Hematopoietic multipotent progenitor cell treated with erythropoietin and hydrocortisone succinate and interleukin-3 and kit ligand, for 4 days (in vitro differentiated cells): ENCODE measurements around the gene PCNP.
"Not testable (repeated sequence)": the region's sequence is repeated elsewhere in the genome, so short reads cannot be mapped to it uniquely, and the experiment has no call there.

Experiments used
- DNase-seq: peaks from one replicate; pipeline ENCODE4 v3.0.0-alpha.2; 2015

PCNP gene

DNA sequence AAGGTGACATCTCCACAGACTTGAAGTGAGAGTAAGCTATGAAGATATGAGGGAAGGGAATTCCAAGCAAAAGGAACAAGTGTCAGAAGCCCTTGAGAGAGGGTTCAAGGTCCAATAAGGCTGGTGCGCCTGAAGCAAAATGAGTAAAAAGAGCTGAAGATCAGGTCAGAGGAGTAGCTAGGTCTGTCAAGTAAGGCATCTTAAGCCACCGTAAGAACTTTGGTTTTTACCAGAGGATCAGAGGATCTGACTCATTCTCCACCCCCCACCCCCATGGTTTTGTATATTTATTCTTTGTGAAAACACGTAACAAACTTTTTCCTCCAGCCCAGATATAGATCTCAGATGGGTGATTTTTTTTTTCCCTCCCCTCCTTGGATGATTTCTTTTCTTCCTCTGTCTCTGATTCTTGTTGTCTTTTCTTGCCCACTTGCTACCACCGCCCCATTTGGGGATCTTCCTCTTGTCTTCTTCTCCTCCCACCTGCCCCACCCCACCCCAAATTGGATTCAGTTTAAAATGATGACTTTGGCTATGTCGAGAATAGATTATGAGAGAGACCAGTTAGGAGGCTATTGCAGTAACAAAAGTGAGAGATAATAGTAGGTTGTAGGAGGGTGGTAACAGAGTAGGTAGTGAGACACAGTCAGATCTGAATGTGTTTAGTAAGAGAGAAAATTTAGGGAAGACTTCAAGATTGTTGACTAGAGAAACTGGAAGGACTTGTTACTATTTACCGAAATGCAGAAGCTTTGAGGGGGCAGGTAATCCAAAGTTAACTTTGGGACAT lies 6.3 kb upstream of the PCNP start:
- DNase-seq, result no peak

DNA sequence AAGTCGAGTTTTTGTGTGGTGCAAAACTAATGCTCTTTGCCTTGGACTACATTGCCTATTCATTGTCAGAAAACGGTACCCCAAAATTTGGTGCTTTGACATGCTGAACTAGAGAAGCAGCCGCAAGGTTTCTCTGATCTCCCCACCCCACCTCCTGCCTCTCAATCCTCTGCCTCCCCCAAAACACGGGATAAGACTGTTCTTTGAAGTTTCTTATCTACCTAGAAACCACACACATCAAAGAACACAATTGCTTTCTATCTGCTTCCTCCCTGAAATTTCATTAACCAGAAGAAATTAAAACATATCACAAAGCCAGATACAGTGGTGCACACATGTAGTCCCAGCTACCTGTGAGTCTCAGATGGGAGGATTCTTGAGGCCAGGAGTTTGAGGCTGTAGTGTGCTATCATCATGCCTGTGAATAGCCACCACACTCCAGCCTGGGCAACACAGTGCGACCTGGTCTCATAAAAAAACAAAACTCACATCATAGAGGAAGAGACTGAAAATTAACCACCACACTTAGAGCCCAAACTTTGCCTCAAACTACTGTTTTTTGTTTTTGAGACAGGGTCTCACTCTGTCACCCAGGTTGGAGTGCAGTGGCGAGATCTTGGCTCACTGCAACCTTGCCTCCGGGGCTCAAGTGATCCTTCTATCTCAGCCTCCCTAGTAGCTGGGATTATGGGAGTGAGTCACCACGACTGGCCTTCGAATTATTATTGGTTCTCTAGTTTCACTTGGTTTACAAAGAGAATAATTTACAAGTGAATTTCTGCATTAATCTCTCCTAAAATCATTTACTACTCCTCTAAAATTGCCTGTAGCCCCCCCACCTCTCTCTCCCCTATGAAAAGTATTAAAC lies 2.7 kb upstream of the PCNP start:
- no peak for DNase-seq

DNA sequence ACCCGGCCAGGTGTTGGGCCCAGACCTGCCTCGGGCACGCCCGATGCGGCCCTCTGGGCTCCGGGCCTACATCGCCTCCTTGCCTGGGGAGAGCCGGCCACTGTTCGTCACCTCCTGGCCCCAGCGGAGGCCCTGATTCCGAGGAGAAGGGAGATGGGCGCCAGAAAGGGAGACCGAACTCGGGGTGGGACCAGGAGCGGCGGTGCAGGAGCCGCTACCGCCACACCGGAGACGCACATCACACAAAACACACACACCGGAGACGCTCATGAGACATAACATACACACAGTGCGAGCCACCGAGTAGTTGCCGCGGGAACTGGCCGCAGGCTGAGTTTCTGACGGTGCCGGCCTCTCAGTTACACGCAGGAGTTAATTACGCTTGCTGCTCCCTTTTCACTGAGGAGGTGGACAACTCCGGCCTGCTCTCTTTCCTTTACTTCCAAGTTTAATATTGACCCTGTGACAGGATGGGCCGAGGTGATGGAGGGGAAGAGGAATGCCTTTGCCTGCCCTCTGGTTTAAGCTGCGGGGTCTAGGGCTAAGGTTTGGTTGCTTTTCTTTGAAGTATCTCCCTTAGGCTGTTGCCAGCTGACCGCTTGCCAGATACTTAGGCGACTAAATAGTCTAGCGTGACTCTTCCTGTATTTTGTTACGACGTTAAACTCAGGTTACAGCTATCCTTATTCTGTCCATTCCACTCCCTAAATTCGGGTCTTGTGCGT lies 570 bp downstream of the PCNP start:
- DNase-seq, result peak; percentile 66

DNA sequence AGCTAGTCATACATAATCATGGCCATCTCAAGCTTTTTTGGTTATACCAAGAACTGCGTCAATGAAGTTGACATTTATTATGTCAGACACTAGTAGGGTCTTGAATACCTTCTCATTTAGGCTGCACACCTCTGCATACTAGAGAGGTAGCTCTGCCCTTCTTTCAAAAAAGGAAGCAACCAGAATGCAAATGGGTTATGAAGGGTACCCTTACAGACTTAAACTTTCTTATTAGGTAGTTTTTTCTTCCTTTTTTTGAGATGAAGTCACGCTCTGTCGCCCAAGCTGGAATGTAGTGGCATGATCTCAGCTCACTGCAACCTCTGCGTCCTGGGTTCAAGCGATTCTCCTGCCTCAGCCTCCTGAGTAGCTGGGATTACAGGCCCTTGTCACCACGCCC lies 3.3 kb downstream of the PCNP start:
- DNase-seq, result no peak

DNA sequence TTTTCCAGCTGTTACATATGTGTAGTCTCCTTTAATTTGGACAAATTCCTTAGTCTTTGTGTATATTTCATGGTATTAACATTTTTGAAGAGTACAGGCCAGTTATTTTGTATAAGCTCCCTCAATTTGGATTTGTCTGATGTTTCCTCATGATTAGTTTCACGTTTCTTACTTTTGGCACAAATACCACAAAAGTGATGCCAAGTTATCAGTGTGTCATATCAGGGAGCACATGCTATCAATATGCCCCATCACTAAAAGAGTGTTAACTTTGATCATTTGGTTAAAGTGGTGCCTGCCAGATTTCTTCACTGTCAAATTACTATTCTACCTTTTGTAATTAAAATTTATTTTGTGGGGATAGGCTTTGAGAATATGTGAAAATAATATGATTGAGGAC lies 14.6 kb downstream of the PCNP start:
- no peak for DNase-seq

DNA sequence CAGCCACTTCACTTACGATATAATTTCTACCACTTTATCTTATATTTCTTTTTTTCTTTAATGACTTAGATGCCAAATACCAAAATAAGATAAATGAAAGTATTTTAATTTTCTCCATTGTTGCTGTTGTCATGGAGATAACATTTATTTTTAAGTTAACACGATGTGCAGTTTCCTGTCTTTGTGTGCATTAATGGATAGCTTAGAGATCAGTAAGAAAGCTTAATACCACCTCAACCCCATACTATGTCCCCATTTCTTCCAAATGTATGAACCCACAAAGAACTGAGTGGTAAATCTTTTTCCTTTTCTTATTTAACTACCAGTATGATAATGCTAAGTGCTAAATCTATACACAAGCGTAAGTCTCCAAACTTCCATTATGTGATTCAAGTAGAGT lies 17.1 kb downstream of the PCNP start:
- DNase-seq, result no peak

DNA sequence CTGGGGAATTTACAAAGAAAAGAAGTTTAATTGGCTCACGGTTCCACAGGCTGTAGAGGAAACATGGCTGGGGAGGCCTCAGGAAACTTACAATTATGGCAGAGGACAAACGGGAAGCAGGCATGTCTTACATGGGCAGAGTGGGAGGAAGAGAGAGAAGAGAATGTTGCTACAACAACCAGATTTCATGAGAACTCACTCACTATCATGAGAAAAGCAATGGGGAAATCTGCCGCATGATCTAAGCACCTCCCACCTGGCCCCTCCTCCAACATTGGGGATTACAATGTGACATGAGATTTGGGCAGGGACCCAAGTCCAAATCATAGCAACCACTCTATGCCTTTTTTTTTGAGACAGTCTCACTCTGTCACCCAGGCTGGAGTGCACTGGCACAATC lies 28.8 kb downstream of the PCNP start:
- DNase-seq, result no peak

DNA sequence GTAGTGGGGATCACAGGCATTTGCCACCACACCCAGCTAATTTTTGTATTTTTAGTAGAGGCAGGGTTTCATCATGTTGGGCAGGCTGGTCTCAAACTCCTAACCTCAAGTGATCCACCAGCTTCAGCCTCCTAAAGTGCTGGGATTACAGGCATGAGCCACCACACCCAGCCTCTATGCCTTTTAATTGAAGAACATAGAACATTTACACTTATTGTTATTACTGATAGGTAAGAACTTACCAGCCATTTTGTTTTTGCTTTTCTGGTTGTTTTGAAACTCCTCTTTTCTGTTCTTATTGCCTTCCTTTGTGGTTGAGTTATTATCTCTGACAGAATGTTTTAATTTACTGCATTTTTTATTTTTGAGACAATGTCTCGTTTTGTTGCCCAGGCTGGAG lies 29.2 kb downstream of the PCNP start:
- DNase-seq, result no peak

DNA sequence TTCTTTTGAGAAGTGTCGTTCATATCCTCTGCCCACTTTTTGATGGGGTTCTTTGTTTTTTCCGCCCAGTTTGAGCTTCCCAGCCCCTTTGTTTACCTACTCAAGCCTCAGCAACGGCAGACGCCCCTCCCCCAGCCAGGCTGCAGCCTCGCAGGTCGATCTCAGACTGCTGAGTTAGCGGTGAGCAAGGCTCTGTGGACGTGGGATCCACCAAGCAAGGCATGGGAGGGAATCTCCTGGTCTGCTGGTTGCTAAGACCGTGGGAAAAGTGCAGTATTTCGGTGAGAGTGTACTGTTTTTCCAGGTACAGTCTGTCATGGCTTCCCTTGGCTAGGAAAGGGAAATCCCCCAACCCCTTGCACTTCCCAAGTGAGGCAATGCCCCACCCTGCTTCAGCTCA lies 31.4 kb downstream of the PCNP start:
- DNase-seq, result not testable (repeated sequence)

DNA sequence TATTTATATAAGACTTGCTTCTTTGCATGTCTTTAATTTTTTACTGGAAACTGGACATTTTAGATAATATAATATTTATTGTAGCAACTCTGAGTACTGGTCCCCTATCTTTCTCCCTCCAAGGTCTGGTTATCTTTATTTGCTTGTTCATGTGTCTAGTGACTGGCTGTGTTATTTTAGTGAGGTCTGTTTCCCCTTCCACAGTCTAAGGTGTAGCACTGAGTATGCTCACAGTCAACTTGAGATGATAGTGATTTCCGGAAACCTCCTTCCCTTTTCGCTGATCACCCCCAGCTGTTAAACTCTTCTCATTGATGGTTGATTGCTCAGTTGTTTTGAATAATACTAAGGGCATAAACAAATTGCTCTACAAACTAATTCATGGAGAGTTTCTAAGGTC lies 37.0 kb downstream of the PCNP start:
- peak; percentile 44 for DNase-seq

DNA sequence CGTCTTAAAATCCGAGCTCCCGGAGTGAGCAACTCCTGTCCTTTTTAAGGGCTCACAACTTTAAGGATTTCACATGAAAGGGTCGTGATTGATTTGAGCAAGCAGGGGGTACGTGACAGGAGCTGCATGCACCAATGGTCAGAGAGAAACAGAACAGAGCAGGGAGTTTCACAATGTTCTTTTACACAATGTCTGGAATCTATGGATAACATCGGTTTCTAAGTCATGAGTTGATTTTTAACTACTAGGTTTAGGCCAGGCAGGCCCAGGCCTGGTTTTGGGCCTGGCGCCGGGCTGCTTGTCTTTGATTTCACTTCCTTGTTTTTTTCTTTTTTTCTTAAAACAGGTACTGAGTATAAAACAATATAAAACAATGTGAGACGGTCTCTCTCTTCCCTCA lies 39.0 kb downstream of the PCNP start:
- DNase-seq, result not testable (repeated sequence)

DNA sequence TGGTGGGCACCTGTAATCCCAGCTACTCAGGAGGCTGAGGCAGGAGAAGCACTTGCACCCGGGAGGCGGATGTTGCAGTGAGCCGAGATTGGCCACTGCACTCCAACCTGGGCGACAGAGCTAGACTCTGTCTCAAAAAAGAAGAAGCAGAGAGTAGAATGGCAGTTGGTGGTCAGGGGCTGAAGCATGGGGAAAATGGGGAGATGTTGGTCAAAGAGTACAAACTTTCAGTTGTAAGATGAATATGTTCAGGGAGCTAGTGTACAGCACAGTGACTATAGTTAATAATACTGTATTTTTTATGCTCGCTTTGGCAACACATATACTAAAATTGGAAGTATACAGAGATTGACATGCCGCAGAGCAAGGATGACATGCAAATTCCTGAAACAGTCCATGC lies 41.5 kb downstream of the PCNP start:
- DNase-seq, result no peak

DNA sequence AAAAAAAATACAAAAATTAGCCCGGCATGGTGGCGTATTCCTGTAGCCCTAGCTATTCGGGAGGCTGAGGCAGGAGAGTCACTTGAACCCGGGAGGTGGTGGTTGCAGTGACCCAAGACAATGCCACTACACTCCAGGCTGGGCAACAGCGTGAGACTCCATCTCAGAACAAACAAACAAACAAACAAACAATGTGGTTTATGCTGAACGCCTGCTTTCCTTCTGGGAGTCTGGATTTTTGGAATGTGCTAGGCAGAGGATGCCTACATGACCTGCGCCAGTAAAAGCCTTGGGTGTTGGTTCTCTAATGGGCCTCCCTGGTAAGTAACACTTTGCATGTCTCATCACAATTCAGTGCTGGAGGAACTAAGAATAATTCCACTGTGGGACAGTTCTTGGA lies 43.5 kb downstream of the PCNP start:
- DNase-seq, result no peak

DNA sequence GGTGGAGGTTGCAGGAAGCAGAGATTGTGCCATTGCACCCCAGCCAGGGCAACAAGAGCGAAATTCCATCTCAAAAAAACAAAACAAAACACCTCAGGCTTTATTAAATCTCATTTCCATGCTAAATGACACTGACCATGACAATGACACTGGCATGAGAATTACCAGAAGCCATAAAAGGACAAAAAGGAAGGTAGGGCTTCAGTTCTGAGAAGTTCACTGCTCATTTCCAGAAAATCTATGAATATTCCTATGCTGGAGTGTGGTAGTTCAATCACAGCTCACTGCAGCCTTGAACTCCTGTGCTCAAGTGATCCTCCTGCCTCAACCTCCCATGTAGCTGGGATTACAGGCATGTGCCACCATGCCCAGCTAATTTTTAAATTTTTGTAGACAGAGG lies 44.7 kb downstream of the PCNP start:
- DNase-seq, result no peak

DNA sequence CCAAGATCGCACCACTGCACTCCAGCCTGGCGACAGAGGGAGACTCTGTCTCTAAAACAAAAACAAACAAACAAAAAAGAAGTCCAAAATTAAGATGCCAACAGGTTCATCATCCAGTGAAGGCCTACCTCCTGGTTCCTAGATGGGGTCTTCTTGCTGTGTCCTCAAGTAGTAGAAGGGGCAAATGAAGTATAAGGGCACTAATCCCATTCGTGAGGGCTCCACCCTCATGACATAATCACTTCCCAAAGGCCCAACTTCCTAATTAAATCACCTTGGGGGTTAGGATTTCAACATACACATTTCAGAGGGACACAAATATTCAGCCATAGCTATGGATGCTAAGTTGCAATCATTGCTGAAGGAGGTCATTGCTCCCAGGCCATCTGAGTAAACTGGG lies 45.8 kb downstream of the PCNP start:
- no peak for DNase-seq

DNA sequence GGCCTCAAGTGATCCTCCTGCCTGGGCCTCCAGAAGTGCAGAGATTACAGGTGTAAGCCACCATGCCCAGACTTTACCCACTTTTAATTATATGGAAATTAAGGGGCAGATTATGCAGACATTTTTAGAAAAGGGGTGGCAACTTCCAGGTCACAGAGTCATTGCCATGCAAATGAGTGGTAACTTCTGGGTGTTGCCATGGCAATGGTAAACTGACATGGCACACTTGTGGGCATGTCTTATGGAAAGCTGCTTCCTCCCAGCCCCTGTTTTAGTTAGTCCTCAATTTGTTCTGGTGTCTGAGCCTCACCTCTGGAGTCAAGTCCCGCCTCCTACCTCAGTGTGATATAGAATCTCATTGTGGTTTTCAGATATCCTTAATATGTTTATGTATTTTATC lies 49.7 kb downstream of the PCNP start:
- no peak for DNase-seq

DNA sequence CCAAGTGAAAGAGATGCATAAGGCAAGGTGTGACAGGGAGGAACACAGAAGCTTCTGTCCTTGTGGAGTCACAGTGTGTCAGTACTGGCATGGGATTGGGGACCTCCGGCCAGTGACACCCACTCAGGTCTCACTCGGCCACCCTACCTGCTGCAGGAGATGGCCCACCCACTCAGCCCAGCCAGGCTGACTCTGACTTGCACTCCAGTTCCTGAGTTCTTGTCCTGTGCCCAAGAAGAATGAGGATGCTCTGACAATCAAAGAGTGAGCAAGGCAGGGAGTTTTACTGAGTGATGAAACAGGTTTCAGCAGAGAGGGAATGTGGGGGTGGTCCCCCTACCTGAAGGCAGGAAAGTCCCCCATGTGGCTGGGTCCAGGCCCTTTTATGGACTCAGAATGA lies 50.9 kb downstream of the PCNP start:
- DNase-seq, result no peak

DNA sequence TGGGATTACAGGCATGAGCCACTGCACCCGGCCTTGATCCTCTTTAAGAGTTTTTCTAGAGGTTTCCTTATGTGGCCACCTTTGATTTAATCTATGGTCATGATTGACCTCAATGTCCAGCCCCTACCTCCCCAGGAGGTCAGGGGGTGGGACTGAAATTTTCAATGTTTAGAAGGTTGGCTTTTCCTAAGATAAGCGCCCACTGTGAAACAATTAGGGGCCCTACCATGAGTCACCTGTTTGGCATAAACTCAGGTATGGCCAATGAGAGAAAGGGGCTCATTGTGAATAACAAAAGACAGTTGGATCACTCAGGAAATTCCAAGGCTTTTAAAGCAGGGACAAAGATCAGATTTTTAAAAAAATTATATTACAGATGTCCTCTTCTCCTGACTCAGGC lies 51.9 kb downstream of the PCNP start:
- no peak for DNase-seq

DNA sequence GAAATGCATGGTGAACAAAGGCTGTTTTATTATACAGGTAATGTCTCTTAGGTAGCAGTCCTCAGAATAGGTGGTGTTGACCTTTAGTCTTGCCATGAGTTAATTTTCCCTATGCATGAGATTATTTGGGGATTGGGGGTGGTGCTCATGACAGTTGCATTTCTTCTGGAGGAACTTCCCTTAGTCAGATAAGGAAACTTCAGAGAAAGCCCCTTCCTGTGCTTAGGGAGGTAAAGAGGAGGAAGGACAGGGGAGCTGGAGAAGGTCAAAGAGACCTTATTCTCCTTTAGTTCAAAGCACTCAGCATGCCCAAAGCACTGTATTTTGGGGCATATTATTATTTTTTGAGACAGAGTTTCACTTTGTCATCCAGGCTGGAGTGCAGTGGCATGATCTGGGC lies 55.2 kb downstream of the PCNP start:
- no peak for DNase-seq

DNA sequence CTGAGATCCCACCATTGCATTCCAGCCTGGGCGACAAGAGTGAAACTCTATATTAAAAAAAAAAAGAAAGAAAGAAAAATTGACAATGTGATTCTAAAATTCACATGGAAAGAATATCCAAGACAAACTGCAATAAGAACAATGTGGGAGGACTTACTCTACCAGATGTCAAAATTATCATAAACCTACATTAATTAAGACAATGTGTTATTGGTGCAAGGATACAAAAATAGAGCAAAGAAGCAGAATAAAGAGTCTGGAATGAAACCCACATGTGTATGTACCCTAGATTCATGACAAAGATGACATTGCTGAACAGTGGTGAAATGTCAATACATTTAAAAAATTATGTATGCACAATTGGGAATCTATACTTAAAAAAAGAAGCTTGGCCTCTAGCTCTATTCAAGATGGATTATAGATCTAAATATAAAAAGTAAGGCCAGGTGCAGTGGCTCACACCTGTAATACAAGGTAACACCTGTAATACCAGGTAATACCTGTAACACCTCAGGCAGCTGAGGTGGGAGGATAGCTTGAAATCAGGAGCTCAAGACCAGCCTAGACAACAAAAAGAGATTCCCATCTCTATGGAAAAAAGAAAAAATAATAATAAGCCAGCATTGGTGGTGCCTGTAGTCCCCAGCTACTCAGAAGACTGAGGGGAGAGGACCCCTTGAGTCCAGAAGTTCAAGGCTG lies 57.3 kb downstream of the PCNP start:
- DNase-seq, result no peak

DNA sequence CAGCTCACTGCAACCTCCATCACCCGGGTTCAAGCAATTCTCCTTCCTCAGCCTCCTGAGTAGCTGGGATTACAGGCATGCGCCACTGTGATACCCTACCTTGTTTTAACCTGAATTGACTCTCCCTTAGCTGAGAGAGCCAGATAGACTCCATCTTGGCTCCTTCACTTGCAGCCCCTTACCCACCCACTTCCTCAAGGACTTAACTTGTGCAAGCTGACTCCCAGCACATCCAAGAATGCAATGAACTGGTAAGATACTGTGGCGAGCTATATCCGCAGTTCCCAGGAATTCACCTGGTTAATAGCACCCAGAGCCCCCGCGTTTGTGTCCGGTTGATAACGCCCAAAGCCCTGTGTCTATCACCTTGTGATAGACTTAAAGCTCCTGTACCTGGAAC lies 58.0 kb downstream of the PCNP start:
- DNase-seq, result not testable (repeated sequence)

DNA sequence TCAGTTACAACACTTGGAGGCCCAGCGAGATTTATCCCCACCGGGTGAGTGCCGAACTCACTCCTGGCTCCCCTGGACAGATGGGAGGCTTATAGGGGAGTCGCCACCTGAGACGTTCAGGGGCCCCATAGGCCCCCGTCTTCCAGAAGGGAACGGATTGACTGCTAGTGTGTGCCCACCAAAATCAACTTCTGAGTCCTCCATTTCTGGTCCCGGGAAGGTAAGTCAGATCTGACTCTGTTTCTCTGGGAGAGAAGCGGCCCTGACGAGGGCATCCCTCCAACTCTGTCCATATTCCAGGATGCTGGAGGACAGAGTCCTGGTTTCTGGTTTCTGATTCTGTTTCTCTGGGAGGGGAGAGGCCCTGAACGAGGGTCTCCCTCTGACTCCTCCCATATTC lies 58.6 kb downstream of the PCNP start:
- no peak for DNase-seq

DNA sequence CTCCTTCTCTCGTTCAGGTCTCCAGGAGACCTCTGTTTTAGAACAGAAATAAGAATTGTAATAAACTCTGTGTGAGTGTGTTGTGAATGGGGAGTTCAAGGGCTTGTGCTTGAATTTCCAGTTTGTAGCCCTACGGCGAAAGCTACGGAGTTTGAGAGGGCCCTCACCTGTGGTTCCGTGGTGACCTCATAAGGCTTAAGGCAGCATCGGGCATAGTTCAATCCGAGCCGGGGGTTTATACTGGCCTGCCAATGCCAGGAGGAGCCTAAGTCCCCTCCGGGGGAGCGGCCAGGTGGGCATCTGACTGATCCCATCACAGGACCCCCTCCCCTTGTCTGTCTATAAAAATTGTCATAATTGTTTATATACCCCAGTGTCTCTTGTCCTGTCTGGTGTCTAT lies 59.2 kb downstream of the PCNP start:
- no peak for DNase-seq
